IMR-90 (cell line): ENCODE results near the gene PAK6. TPM values are rescaled to one million over a fixed set of nuclear protein-coding genes. Genes with fewer than 3 reads are reported as not detected.

Experiments
- ATAC-seq: fragments of 200-7000 bp; cut with Tn5 transposase; 2 replicates; pipeline ENCODE4 v1.9.1; 2020; ENCODE audit warnings: low read depth, mild to moderate bottlenecking, moderate library complexity
- BruUV-seq: library from RNA; stranded (reverse); fragments of 400-500 nt; replicated peaks from 2 replicates; lab custom pipeline; 2021; lab: Mats Ljungman, UMichigan
- CTCF ChIA-PET: fragments of 300-600 bp; formaldehyde crosslinking; extraction: SDS; loops from one replicate; lab custom pipeline; 2021; ENCODE audit warnings: antibody characterized with exemption; lab: Yijun Ruan, JAX
- POLR2A ChIA-PET: fragments of 300-600 bp; sonication (Branson Sonifier 250); formaldehyde crosslinking; loops from one replicate; lab custom pipeline; 2022; ENCODE audit warnings: antibody characterized with exemption; ENCODE audit not compliant: unreplicated experiment; lab: Charles Lee
- DNase-seq: peaks from one replicate; pipeline ENCODE4 v3.0.0; 2013
- H2AFZ ChIP-seq: replicated peaks from 2 replicates; pipeline ENCODE3; 2013; ENCODE audit warnings: low read length, mild to moderate bottlenecking; ENCODE audit not compliant: poor library complexity
- H2AK5ac ChIP-seq: 2 replicates; pipeline ENCODE4 v1.6.1; 2013; ENCODE audit warnings: low read depth, low read length, inconsistent platforms
- H2AK9ac ChIP-seq: replicated peaks from 2 replicates; pipeline ENCODE3; 2013; ENCODE audit warnings: mild to moderate bottlenecking, low read depth, low read length, moderate library complexity; ENCODE audit not compliant: poor library complexity
- H2BK120ac ChIP-seq: 2 replicates; pipeline ENCODE4 v1.6.1; 2013; ENCODE audit warnings: low read depth, low read length, inconsistent platforms
- H2BK15ac ChIP-seq: 3 replicates; pipeline ENCODE4 v1.6.1; 2013; ENCODE audit warnings: low read depth, low read length, inconsistent platforms
- H2BK20ac ChIP-seq: 2 replicates; pipeline ENCODE4 v1.6.1; 2013; ENCODE audit warnings: low read depth, mild to moderate bottlenecking, inconsistent platforms, low read length, moderate library complexity
- H2BK5ac ChIP-seq: 2 replicates; pipeline ENCODE4 v1.6.1; 2013; ENCODE audit warnings: mild to moderate bottlenecking, low read depth, low read length, inconsistent platforms; ENCODE audit not compliant: poor library complexity, severe bottlenecking
- H3K14ac ChIP-seq: replicated peaks from 2 replicates; pipeline ENCODE4 v1.6.1; 2013; ENCODE audit warnings: low read depth, low read length, inconsistent platforms
- H3K18ac ChIP-seq: 2 replicates; pipeline ENCODE4 v1.6.1; 2013; ENCODE audit warnings: low read depth, low read length, control low read depth
- H3K23ac ChIP-seq: 2 replicates; pipeline ENCODE4 v1.6.1; 2013; ENCODE audit warnings: low read depth, low read length, inconsistent platforms
- H3K27ac ChIP-seq: 2 replicates; pipeline ENCODE4 v1.5.1; 2013; ENCODE audit warnings: mild to moderate bottlenecking, control low read depth, low read length; ENCODE audit not compliant: insufficient read depth
- H3K27me3 ChIP-seq: 2 replicates; pipeline ENCODE4 v1.6.1; 2013; ENCODE audit warnings: low read length; ENCODE audit not compliant: control insufficient read depth, insufficient read depth
- H3K36me3 ChIP-seq: 2 replicates; pipeline ENCODE4 v1.6.1; 2013; ENCODE audit warnings: low read length, mixed read lengths; ENCODE audit not compliant: control insufficient read depth, insufficient read depth
- H3K4ac ChIP-seq: 2 replicates; pipeline ENCODE4 v1.6.1; 2013; ENCODE audit warnings: low read depth, low read length, inconsistent platforms
- H3K4me1 ChIP-seq: 2 replicates; pipeline ENCODE4 v1.6.1; 2013; ENCODE audit warnings: low read length, mixed read lengths; ENCODE audit not compliant: control insufficient read depth, insufficient read depth
- H3K4me2 ChIP-seq: 2 replicates; pipeline ENCODE4 v1.6.1; 2013; ENCODE audit warnings: low read depth, mild to moderate bottlenecking, control low read depth, low read length, moderate library complexity
- H3K4me3 ChIP-seq: 2 replicates; pipeline ENCODE4 v1.5.1; 2013; ENCODE audit warnings: low read depth, mild to moderate bottlenecking, control low read depth, low read length, moderate library complexity; ENCODE audit not compliant: insufficient read depth
- H3K56ac ChIP-seq: 2 replicates; pipeline ENCODE4 v1.6.1; 2013; ENCODE audit warnings: low read length, inconsistent platforms; ENCODE audit not compliant: insufficient read depth; ENCODE audit errors: extremely low read depth
- H3K79me1 ChIP-seq, 2 experiments: 2 replicates each; pipeline ENCODE4 v1.6.1; 2013; ENCODE audit warnings: low read length in 2 of 2, inconsistent platforms in 1 of 2, low read depth in 1 of 2
- H3K9ac ChIP-seq: 2 replicates; pipeline ENCODE4 v1.6.1; 2013; ENCODE audit warnings: low read depth, low read length, control low read depth
- H3K9me1 ChIP-seq: 2 replicates; pipeline ENCODE4 v1.6.1; 2013; ENCODE audit warnings: low read length, inconsistent platforms; ENCODE audit not compliant: insufficient read depth
- H3K9me3 ChIP-seq: 2 replicates; pipeline ENCODE4 v1.6.1; 2013; ENCODE audit warnings: low read length; ENCODE audit not compliant: control insufficient read depth, insufficient read depth
- H4K20me1 ChIP-seq: 2 replicates; pipeline ENCODE4 v1.6.1; 2013; ENCODE audit warnings: low read length, inconsistent platforms; ENCODE audit not compliant: insufficient read depth
- H4K5ac ChIP-seq: 2 replicates; pipeline ENCODE4 v1.6.1; 2013; ENCODE audit warnings: mild to moderate bottlenecking, low read depth, low read length, control low read depth
- H4K8ac ChIP-seq, 2 experiments: 2 replicates each; pipeline ENCODE4 v1.6.1; 2013; ENCODE audit warnings: low read depth in 2 of 2, low read length in 2 of 2, control low read depth in 1 of 2, inconsistent platforms in 1 of 2
- H4K91ac ChIP-seq: 2 replicates; pipeline ENCODE4 v1.6.1; 2013; ENCODE audit warnings: low read depth, low read length, inconsistent platforms; ENCODE audit not compliant: insufficient read depth
- FOS ChIP-seq: fragments of 150-350 bp; IDR thresholded peaks from 2 replicates; pipeline ENCODE4 v1.6.1; 2016; ENCODE audit warnings: low read depth, low read length
- MAFK ChIP-seq: IDR thresholded peaks from 2 replicates; pipeline ENCODE4 v1.6.1; 2012; ENCODE audit warnings: low read depth, low read length, improper control_type of control experiment
- MAZ ChIP-seq: IDR thresholded peaks from 2 replicates; pipeline ENCODE4 v1.6.1; 2012; ENCODE audit warnings: low read depth, mild to moderate bottlenecking, low read length, improper control_type of control experiment, moderate library complexity, borderline replicate concordance
- POLR2A ChIP-seq: IDR thresholded peaks from 2 replicates; pipeline ENCODE4 v1.6.1; 2012; ENCODE audit warnings: mild to moderate bottlenecking, low read depth, low read length
- RAD21 ChIP-seq: IDR thresholded peaks from 2 replicates; pipeline ENCODE4 v1.6.1; 2012; ENCODE audit warnings: low read length, improper control_type of control experiment
- RFX5 ChIP-seq: IDR thresholded peaks from 2 replicates; pipeline ENCODE4 v1.8.0; 2012; ENCODE audit warnings: low read depth, mild to moderate bottlenecking, low read length, moderate library complexity
- WGBS, 2 experiments: methylation state at CpG; one replicate each; pipeline versions ENCODE4 v1.1.5 to v1.1.7; 2013; ENCODE audit warnings: missing lambda C conversion rate in 2 of 2; ENCODE audit not compliant: insufficient read length in 1 of 2; ENCODE audit errors: extremely low coverage in 2 of 2; 5-methylcytosine and 5-hydroxymethylcytosine counted together
- dilution Hi-C: fragments of 300-500 bp; cut with HindIII; formaldehyde crosslinking; loops from one replicate; pipeline ENCODE4 v1.14.3; 2018; ENCODE audit warnings: low sequenced_read_pairs; ENCODE audit not compliant: unreplicated experiment
- in situ Hi-C: fragments of 300-500 bp; cut with MboI; formaldehyde crosslinking; loops from 3 replicates; pipeline ENCODE4 v1.14.3; 2019; ENCODE audit warnings: low sequenced_read_pairs, inconsistent platforms, mixed read lengths
- intact Hi-C: fragments of 100-400 bp; cut with micrococcal nuclease; formaldehyde crosslinking; loops from 2 replicates; pipeline ENCODE4 v1.10.0; 2022
- polyA plus RNA-seq, 3 experiments: library from polyadenylated mRNA; depleted of rRNA; stranded (reverse); fragments of >200 nt; gene quantifications; 2 replicates each; pipeline ENCODE4 v1.2.3, GENCODE V29; 2012; ENCODE audit warnings: low replicate concordance in 1 of 3
- total RNA-seq: library from RNA; depleted of rRNA; stranded (reverse); fragments of >200 nt; gene quantifications from 2 replicates; pipeline ENCODE4 v1.2.3, GENCODE V29; 2012
- TF ChIP-seq, protein P1 (sequence below): conservative IDR thresholded peaks from 2 replicates; pipeline ENCODE4 v1.5.1; 2012; ENCODE audit warnings: mild to moderate bottlenecking, low read depth, low read length, improper control_type of control experiment
- TF ChIP-seq, protein P2 (sequence below): fragments of 150-350 bp; IDR thresholded peaks from 2 replicates; pipeline ENCODE4 v1.6.1; 2017; ENCODE audit warnings: mild to moderate bottlenecking, antibody characterized with exemption, low read length, low read depth

Gene PAK6
- total and polyA plus RNA-seq, 2 of the 4 experiments (the other 2 are of a cell fraction), result 0.21 TPM; not detected in 1

GRCh38 chr15:40302288-40302886, 63.5 kb downstream of the PAK6 start:
- H2BK15ac ChIP-seq, result no peak overlapping the region
- H4K8ac ChIP-seq, result no peak overlapping the region
- intact Hi-C loops, result no loop called here
- no peak overlapping the region for H3K14ac ChIP-seq
- no peak overlapping the region for H3K9ac ChIP-seq
- H3K4ac ChIP-seq, result no peak overlapping the region
- no peaks in the 10 kb centered on the region for H3K36me3 ChIP-seq
- H3K9me1 ChIP-seq, result no peaks in the 10 kb centered on the region
- dilution Hi-C loops, result no loop called here
- peaks cover 3% of the 10 kb centered on the region for H3K4me1 ChIP-seq
- H4K91ac ChIP-seq, result no peak overlapping the region
- no peak overlapping the region for H2AFZ ChIP-seq
- H3K27me3 ChIP-seq, result peaks cover 64% of the 10 kb centered on the region
- H2AK9ac ChIP-seq, result peak overlapping the region; percentile 3
- H2BK5ac ChIP-seq, result no peak overlapping the region
- TF ChIP-seq POLR2A, result no peak
- TF ChIP-seq MAFK, result no peak
- TF ChIP-seq, protein P1, sequence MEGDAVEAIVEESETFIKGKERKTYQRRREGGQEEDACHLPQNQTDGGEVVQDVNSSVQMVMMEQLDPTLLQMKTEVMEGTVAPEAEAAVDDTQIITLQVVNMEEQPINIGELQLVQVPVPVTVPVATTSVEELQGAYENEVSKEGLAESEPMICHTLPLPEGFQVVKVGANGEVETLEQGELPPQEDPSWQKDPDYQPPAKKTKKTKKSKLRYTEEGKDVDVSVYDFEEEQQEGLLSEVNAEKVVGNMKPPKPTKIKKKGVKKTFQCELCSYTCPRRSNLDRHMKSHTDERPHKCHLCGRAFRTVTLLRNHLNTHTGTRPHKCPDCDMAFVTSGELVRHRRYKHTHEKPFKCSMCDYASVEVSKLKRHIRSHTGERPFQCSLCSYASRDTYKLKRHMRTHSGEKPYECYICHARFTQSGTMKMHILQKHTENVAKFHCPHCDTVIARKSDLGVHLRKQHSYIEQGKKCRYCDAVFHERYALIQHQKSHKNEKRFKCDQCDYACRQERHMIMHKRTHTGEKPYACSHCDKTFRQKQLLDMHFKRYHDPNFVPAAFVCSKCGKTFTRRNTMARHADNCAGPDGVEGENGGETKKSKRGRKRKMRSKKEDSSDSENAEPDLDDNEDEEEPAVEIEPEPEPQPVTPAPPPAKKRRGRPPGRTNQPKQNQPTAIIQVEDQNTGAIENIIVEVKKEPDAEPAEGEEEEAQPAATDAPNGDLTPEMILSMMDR, result no peak
- TF ChIP-seq, protein P2, sequence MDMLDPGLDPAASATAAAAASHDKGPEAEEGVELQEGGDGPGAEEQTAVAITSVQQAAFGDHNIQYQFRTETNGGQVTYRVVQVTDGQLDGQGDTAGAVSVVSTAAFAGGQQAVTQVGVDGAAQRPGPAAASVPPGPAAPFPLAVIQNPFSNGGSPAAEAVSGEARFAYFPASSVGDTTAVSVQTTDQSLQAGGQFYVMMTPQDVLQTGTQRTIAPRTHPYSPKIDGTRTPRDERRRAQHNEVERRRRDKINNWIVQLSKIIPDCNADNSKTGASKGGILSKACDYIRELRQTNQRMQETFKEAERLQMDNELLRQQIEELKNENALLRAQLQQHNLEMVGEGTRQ, result no peak
- TF ChIP-seq FOS, result no peak
- TF ChIP-seq RAD21, result no peak
- no peak for TF ChIP-seq MAZ
- no peak for TF ChIP-seq RFX5
- BruUV-seq, result no TSS peak
- no peak overlapping the region for H3K23ac ChIP-seq
- in situ Hi-C loops, result no loop called here
- H3K9me3 ChIP-seq, result peaks cover 8% of the 10 kb centered on the region
- H3K18ac ChIP-seq, result no peak overlapping the region
- no peak overlapping the region for H2BK120ac ChIP-seq
- no peak overlapping the region for H2AK5ac ChIP-seq
- H2BK20ac ChIP-seq, result no peak overlapping the region
- no peak overlapping the region for H3K4me3 ChIP-seq
- CTCF ChIA-PET, result no interaction called here
- no peak overlapping the region for H3K27ac ChIP-seq
- H3K4me2 ChIP-seq, result no peak overlapping the region
- WGBS, 2 experiments, result 80% methylated on average over 12 of the region's 19 CpGs; no CpG with 5 or more reads in 1 of the 2 experiments
- no peak overlapping the region for H4K5ac ChIP-seq
- no peak for ATAC-seq
- no peak overlapping the region for H3K56ac ChIP-seq
- no peaks in the 10 kb centered on the region for H3K79me1 ChIP-seq
- DNase-seq, result no peak
- POLR2A ChIA-PET, result no interaction called here
- H4K20me1 ChIP-seq, result no peaks in the 10 kb centered on the region
